ENCODE measurements around the gene NFX1. TPM values are rescaled to one million over a fixed set of nuclear protein-coding genes. Genes with fewer than 3 reads are reported as not detected.

NFX1 gene
- polyA plus RNA-seq, 1 donor (not counting 4 experiments of a cell fraction or from before 2014, with no cell fraction given), result 28.1 TPM

- Histone ChIP-seq H3K27me3 (ENCODE audit: control insufficient read depth, extremely low read depth, insufficient read depth, low read length) (no peaks in the 10 kb centered on the region), H3K79me2 (ENCODE audit: control insufficient read depth, insufficient read depth, low read length) (peaks cover 36% of the 10 kb centered on the region), H3K4me3 (ENCODE audit: control insufficient read depth in 2 of 3, extremely low read depth in 1 of 3, insufficient read depth in 2 of 3, low read depth in 1 of 3, low read length in 3 of 3) (peak overlapping the region; percentile 56 to 97 (median 76)), H3K4me1 (ENCODE audit: control insufficient read depth, extremely low read depth, insufficient read depth, low read length) (no peaks in the 10 kb centered on the region), H3K4me2 (ENCODE audit: control insufficient read depth, extremely low read depth, insufficient read depth, low read depth, low read length) (peak overlapping the region; percentile 66), H4K20me1 (ENCODE audit: control insufficient read depth, extremely low read depth, insufficient read depth, low read length) (no peaks in the 10 kb centered on the region), H3K9ac (ENCODE audit: control insufficient read depth, extremely low read depth, insufficient read depth, low read length) (peak overlapping the region; percentile 100), H3K27ac (ENCODE audit: control insufficient read depth, insufficient read depth, low read length) (peak overlapping the region; percentile 100), H3K36me3 (ENCODE audit: control insufficient read depth in 2 of 2, extremely low read depth in 1 of 2, insufficient read depth in 2 of 2, low read length in 2 of 2) (peaks cover 9 to 12% of the 10 kb centered on the region in 2 experiments), H3K9me3 (ENCODE audit: control insufficient read depth, low read depth, low read length) (no peaks in the 10 kb centered on the region), H2AFZ (ENCODE audit: control insufficient read depth, low read length) (peak overlapping the region; percentile 93), H3K9me1 (ENCODE audit: control insufficient read depth, extremely low read depth, insufficient read depth, low read length) (no peaks in the 10 kb centered on the region)
- no peak for FAIRE-seq
- TF ChIP-seq, protein P1, sequence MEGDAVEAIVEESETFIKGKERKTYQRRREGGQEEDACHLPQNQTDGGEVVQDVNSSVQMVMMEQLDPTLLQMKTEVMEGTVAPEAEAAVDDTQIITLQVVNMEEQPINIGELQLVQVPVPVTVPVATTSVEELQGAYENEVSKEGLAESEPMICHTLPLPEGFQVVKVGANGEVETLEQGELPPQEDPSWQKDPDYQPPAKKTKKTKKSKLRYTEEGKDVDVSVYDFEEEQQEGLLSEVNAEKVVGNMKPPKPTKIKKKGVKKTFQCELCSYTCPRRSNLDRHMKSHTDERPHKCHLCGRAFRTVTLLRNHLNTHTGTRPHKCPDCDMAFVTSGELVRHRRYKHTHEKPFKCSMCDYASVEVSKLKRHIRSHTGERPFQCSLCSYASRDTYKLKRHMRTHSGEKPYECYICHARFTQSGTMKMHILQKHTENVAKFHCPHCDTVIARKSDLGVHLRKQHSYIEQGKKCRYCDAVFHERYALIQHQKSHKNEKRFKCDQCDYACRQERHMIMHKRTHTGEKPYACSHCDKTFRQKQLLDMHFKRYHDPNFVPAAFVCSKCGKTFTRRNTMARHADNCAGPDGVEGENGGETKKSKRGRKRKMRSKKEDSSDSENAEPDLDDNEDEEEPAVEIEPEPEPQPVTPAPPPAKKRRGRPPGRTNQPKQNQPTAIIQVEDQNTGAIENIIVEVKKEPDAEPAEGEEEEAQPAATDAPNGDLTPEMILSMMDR (optimal IDR thresholded peaks at IDR 0.05 in 1 of 3, IDR thresholded peaks at IDR 0.05 in 1 of 3, conservative IDR thresholded peaks at IDR 0.05 in 1 of 3; ENCODE audit: extremely low read depth in 1 of 3, insufficient read depth in 2 of 3, low read length in 3 of 3), result no peak
- no peak for TF ChIP-seq EZH2 (IDR thresholded peaks at IDR 0.05; ENCODE audit: low read length)
- DNase-seq (ENCODE audit: low read depth, low spot score), result no peak
- dilution Hi-C loops (cut with MboI; ENCODE audit: extremely low pct_ligation_motif_present, low sequenced_read_pairs), result no loop called here
Measured at GRCh38 chr9:33289936-33290246, 425 bp upstream of the NFX1 start.

DNA sequence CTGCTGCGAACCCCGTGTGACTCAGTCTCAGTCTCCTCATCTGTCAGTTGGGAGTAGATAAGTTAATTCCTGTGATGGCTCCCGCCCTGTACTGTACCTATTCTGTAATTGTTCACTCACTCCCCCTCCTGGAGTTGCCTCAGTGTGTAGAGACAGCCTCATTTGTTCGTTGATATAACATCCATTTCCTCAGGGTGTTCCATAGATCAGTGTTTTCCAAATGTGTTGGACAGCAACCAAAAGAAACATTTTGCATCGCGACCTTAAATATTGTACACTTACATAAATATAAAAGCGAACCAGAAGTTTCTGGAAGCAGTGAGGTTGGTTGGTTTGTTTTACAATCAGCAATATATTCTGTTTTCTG lies 698 bp downstream of the NFX1 start:
- Histone ChIP-seq H2AFZ (ENCODE audit: control insufficient read depth, low read length) (no peak overlapping the region), H3K79me2 (ENCODE audit: control insufficient read depth, insufficient read depth, low read length) (peaks cover 45% of the 10 kb centered on the region), H3K9ac (ENCODE audit: control insufficient read depth, extremely low read depth, insufficient read depth, low read length) (peak overlapping the region; percentile 100), H3K4me1 (ENCODE audit: control insufficient read depth, extremely low read depth, insufficient read depth, low read length) (no peaks in the 10 kb centered on the region), H3K4me2 (ENCODE audit: control insufficient read depth, extremely low read depth, insufficient read depth, low read depth, low read length) (peak overlapping the region; percentile 66), H4K20me1 (ENCODE audit: control insufficient read depth, extremely low read depth, insufficient read depth, low read length) (no peaks in the 10 kb centered on the region), H3K4me3 (ENCODE audit: control insufficient read depth in 2 of 3, extremely low read depth in 1 of 3, insufficient read depth in 2 of 3, low read depth in 1 of 3, low read length in 3 of 3) (peak overlapping the region; percentile 56 to 97 (median 76)), H3K36me3 (ENCODE audit: control insufficient read depth in 2 of 2, extremely low read depth in 1 of 2, insufficient read depth in 2 of 2, low read length in 2 of 2) (peaks cover 11 to 23% of the 10 kb centered on the region in 2 experiments), H3K9me3 (ENCODE audit: control insufficient read depth, low read depth, low read length) (no peaks in the 10 kb centered on the region), H3K9me1 (ENCODE audit: control insufficient read depth, extremely low read depth, insufficient read depth, low read length) (no peaks in the 10 kb centered on the region), H3K27me3 (ENCODE audit: control insufficient read depth, extremely low read depth, insufficient read depth, low read length) (no peaks in the 10 kb centered on the region), H3K27ac (ENCODE audit: control insufficient read depth, insufficient read depth, low read length) (peak overlapping the region; percentile 100)
- DNase-seq (ENCODE audit: low read depth, low spot score) (no peak), FAIRE-seq (peak; percentile 9)
- dilution Hi-C loops (cut with MboI; ENCODE audit: extremely low pct_ligation_motif_present, low sequenced_read_pairs), result no loop called here
- TF ChIP-seq EZH2 (IDR thresholded peaks at IDR 0.05; ENCODE audit: low read length), result no peak
- TF ChIP-seq, protein P1 (optimal IDR thresholded peaks at IDR 0.05 in 1 of 3, IDR thresholded peaks at IDR 0.05 in 1 of 3, conservative IDR thresholded peaks at IDR 0.05 in 1 of 3; ENCODE audit: extremely low read depth in 1 of 3, insufficient read depth in 2 of 3, low read length in 3 of 3), result peak in 1 of 3 experiments; percentile 10

Measured in keratinocyte (primary cell).